GM19467 (cell line): Measurements from ENCODE around the gene AFF2.
A peak's percentile ranks its signal among the peaks of the same experiment; 100 is the strongest.

Source experiments
- ATAC-seq: cut with Tn5 transposase; IDR thresholded peaks from one replicate; pipeline ENCODE4 v1.9.1; 2021; ENCODE audit warnings: mild to moderate bottlenecking, moderate library complexity; ENCODE audit not compliant: unreplicated experiment

The AFF2 gene

GRCh38 chrX:148580016-148580415 is 79.6 kb downstream of the AFF2 start:
- no peak for ATAC-seq

- ATAC-seq: no peak
Observed at GRCh38 chrX:148582353-148582752, 81.9 kb downstream of the AFF2 start.

GRCh38 chrX:148588649-148589310 is 88.4 kb downstream of the AFF2 start:
- ATAC-seq: no peak

- ATAC-seq: no peak
Observed at GRCh38 chrX:148592595-148592994, 92.2 kb downstream of the AFF2 start.

- ATAC-seq: no peak
Observed at GRCh38 chrX:148593146-148593545, 92.7 kb downstream of the AFF2 start.

DNA sequence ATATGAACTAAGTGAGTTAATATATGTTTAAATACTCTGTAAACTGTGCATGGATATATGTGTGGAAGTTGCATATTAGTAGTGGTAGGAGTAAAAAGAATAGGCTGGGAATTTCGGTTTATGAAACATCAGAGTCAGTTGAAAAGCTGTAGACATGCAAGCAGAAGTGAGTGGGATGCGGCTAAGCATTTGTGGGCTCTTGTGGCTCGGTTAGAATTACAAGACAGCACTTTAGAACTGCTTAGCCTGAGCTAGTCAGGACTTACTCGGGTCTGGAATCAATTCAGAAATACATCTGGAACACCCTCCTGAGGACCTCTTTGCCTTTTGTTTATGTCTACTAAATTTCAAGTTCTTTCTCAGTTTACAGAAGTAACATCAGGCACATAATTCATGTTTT is 93.6 kb downstream of the AFF2 start:
- no peak for ATAC-seq

GRCh38 chrX:148599404-148599803 is 99.0 kb downstream of the AFF2 start:
- ATAC-seq: no peak

DNA sequence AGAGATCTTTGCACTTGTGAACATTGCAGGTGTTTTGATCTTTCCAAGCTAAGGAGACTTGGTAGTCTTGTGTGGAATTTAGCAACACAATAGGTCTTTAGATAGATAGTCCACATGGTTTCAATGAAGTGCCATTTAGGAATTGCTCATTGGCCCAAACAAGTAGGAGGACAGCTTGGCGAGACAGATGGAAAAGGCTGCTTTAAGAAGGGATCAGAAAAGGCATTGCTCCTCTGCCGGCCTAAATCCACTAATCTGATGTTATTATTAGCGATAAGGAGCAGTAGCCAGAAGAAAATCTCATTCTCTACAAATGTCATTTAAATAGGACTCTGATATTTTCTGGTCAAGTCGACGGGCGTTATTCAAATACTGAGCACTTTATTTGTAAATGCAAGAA is 99.7 kb downstream of the AFF2 start:
- no peak for ATAC-seq

DNA sequence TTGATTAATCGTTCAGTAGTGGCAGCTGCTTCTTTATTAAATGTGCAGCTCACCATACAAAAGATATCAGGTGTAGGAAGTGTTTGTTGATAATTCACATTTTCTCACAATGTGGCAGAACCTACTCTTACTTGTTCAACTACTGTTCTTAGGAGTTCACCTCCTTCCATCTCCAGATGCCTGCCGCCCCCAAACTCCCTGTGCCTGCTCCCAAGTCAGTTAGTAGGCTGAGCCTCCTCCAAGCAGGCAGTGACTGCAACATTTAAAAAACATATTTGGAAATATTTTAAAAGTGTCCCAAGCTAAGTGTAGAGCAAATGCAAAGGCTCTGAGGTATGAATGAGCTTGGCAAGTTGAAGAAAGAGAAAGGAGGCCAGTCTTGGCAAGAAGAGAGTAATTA is 100.2 kb downstream of the AFF2 start:
- ATAC-seq: no peak

DNA sequence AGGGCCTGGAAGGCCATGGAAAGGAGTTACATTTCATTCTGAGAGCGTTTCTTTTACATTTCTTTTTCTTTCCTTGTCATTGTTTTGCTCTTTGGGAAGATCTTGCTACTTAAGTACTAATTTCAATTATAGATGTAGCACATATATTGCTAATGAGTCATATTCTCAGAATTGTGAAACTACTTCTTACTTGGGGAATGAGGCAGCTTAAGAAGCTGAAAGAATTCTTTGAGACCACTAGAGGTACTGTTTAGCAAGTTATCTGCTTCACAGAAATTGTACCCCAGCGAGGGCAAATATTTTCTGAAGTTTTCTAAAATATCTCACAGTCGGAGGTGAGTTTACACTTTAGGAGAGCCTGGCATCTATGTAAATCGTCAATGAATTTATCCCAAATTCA is 100.6 kb downstream of the AFF2 start:
- ATAC-seq: no peak

DNA sequence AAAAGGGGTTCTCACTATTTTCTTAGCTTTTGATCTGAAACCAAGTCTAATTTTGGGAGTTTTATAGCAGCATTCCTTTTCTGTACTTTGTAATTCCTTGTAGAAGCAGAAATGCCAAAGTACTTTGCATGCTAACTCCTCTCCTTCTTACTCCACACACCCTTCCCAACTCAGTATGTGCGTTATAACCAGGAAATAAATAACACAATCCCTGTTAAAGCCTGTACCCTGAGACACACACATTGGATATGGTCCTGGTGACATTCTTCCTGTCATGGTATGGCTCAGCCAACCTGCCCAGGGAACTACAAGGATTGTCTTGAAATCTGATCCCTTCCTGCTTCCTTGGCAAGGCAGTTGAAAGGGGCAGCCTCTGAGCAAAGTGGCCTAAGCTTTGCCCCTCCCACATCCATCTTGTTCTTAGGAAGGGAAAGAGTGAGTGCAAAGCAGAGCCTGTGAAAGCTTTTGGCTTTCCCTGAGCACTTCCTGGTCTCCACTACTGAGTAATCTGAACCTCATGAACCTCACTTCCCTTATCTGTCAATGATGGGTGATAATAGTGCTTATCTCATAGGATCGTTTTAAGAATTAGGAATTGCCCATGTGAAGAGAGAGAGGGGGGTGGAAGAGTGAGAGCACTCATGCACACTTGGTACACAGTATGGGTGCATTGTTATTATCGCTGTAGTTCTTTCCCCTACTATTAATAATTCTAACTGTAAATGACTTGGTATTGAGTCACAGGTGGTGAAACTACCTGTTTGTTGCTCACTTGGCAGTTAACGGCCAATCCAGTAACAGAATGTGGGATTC is 109.3 kb downstream of the AFF2 start:
- ATAC-seq: peak; percentile 66

DNA sequence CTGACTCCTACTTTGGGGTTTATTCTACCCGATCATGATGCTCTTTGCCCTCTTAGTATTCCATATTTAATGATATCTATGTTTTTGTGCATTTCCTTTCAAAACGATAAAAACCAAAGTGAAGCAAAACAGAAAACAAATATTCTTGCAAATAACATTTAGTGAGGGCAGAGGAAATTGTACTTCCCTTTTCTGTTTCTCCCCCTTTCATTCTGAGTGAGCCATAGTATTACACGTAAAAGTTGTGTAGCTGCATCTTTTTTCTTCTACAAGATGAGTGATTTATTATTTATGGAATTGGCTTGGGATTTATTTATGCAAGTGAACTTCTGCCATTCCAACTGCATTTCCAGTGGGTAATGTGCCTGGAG is 109.9 kb downstream of the AFF2 start:
- ATAC-seq: peak; percentile 58

GRCh38 chrX:148611993-148612392 is 111.6 kb downstream of the AFF2 start:
- ATAC-seq: no peak

DNA sequence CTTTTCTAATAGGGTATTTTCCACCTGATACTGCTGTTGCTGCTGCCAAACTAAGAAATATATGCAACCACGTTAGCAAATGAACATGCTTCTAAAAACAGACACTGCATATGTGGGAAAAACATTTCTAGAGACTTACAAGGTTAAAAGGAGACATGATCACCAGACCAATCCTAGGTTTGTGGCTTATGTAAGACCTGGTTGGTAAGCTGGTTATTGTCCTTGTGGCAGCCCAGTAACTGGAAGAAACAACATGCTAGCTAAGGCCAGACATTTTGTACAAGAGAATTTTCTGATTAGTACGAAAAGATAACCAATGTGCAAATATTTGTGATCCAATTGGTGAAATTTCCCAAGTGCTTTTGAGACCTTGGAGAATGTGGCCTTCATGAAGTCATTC is 112.0 kb downstream of the AFF2 start:
- no peak for ATAC-seq

- no peak for ATAC-seq
Observed at GRCh38 chrX:148613636-148614035, 113.2 kb downstream of the AFF2 start.

- no peak for ATAC-seq
Observed at GRCh38 chrX:148615491-148615890, 115.1 kb downstream of the AFF2 start.

DNA sequence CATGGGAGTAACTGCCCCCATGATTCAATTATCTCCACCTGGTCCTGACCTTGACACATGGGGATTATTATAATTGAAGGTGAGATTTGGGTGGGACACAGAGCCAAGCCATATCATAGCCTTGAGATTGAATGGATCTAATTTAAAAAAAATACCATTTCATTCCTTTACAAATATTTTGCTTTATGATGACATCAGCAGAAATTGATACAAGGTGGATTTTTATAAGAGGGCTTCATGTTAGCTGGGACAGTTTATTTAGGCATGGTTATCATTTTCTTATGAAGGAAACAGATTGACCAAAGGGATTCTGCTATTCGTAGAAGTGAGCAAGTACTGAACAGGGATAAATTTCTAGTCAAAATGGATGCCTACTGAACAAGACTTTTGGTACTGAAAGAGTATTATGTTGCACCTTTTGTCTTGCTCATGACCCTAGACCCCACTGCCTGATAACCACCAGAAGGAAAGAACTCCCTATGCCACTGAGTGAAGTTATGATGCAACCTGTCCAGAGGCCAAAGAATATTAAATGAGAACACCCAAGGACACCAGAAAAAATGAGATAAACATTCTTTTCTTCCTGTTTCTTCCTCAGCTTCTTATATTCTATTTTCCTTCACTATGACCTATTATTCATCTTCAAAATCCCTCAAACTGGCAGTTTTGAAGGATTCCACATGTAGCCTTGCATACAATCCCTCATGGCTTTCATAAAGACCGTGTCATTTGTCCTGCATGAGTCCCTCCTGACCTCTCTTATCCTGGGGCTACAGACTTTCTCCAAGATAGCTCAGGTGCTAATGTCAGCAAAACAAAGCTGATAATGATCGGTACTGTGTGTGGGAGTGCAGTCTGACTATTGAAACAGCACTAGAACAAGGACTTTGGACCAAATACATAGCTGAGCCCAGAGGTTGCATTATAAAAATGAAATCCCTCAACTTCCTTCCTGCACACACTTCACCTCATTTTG is 118.3 kb downstream of the AFF2 start:
- no peak for ATAC-seq

- no peak for ATAC-seq
Observed at GRCh38 chrX:148620023-148620422, 119.6 kb downstream of the AFF2 start.

- no peak for ATAC-seq
Observed at GRCh38 chrX:148624951-148625474, 124.6 kb downstream of the AFF2 start.

- no peak for ATAC-seq
Observed at GRCh38 chrX:148628621-148629020, 128.2 kb downstream of the AFF2 start.

- ATAC-seq: no peak
Observed at GRCh38 chrX:148629434-148629833, 129.0 kb downstream of the AFF2 start.
